HEK293 (cell line): Measurements from ENCODE around the gene ENO2.

Experiments
- CTCF ChIA-PET: fragments of 350-600 bp; formaldehyde crosslinking; extraction: SDS; loops from one replicate; lab custom pipeline; 2021; ENCODE audit warnings: antibody characterized with exemption; lab: Yijun Ruan, JAX
- POLR2A ChIA-PET: fragments of 300-600 bp; formaldehyde crosslinking; extraction: SDS; loops from one replicate; lab custom pipeline; 2020; ENCODE audit warnings: antibody characterized with exemption, inconsistent platforms; lab: Yijun Ruan, JAX
- H3K27ac ChIP-seq: fragments of 200-500 bp; sonication (Bioruptor generic); 2 replicates; pipeline ENCODE4 v1.5.1; 2014; ENCODE audit warnings: low read depth, low read length, control low read depth, inconsistent platforms; ENCODE audit errors: extremely low read depth
- H3K36me3 ChIP-seq, 2 experiments: fragments of 200-500 bp in 1 of 2; sonication (Bioruptor generic) in 1 of 2; 1 replicate in 1 of 2; 2 replicates in 1 of 2; pipeline ENCODE4 v1.5.1; 2014 to 2017; ENCODE audit warnings: inconsistent platforms in 2 of 2, low read length in 2 of 2; ENCODE audit not compliant: control insufficient read depth in 2 of 2, insufficient read depth in 1 of 2
- H3K4me1 ChIP-seq: fragments of 200-500 bp; sonication (Bioruptor generic); 2 replicates; pipeline ENCODE4 v1.5.1; 2014; ENCODE audit warnings: mild to moderate bottlenecking, low read length, inconsistent platforms; ENCODE audit not compliant: control insufficient read depth, insufficient read depth
- H3K4me3 ChIP-seq: 2 replicates; pipeline ENCODE4 v1.5.1; 2011; ENCODE audit warnings: low read depth, mild to moderate bottlenecking, control low read depth, low read length, moderate library complexity
- H3K9me3 ChIP-seq: fragments of 200-500 bp; sonication (Bioruptor generic); 2 replicates; pipeline ENCODE4 v1.5.1; 2014; ENCODE audit warnings: low read depth, low read length, inconsistent platforms; ENCODE audit not compliant: control insufficient read depth, insufficient read depth
- KLF1 ChIP-seq: fragments of 450-650 bp; formaldehyde crosslinking; IDR thresholded peaks from 2 replicates; pipeline ENCODE4 v1.5.1; 2016; ENCODE audit warnings: missing biosample characterization, missing genetic modification characterization
- KLF10 ChIP-seq: fragments of 450-650 bp; IDR thresholded peaks from 2 replicates; pipeline ENCODE4 v1.5.1; 2018; ENCODE audit warnings: missing biosample characterization, mild to moderate bottlenecking, missing genetic modification characterization
- KLF9 ChIP-seq: fragments of 450-650 bp; formaldehyde crosslinking; IDR thresholded peaks from 2 replicates; pipeline ENCODE4 v1.5.1; 2016; ENCODE audit warnings: missing biosample characterization, missing genetic modification characterization, low read depth
- OSR2 ChIP-seq: fragments of 450-650 bp; formaldehyde crosslinking; IDR thresholded peaks from 2 replicates; pipeline ENCODE4 v1.5.1; 2016; ENCODE audit warnings: missing biosample characterization, missing genetic modification characterization
- SCRT2 ChIP-seq: fragments of 450-650 bp; formaldehyde crosslinking; IDR thresholded peaks from 2 replicates; pipeline ENCODE4 v1.5.1; 2016; ENCODE audit warnings: missing biosample characterization, missing genetic modification characterization
- ZBTB8A ChIP-seq: fragments of 450-650 bp; formaldehyde crosslinking; IDR thresholded peaks from 2 replicates; pipeline ENCODE4 v1.5.1; 2016; ENCODE audit warnings: missing biosample characterization, missing genetic modification characterization
- ZEB2 ChIP-seq: fragments of 450-650 bp; formaldehyde crosslinking; IDR thresholded peaks from 2 replicates; pipeline ENCODE4 v1.5.1; 2016; ENCODE audit warnings: missing biosample characterization, missing genetic modification characterization
- ZNF311 ChIP-seq: fragments of 450-650 bp; formaldehyde crosslinking; IDR thresholded peaks from 2 replicates; pipeline ENCODE4 v1.5.1; 2017; ENCODE audit warnings: missing biosample characterization, missing genetic modification characterization, borderline replicate concordance
- ZNF394 ChIP-seq: fragments of 450-650 bp; formaldehyde crosslinking; IDR thresholded peaks from 2 replicates; pipeline ENCODE4 v1.5.1; 2016; ENCODE audit warnings: missing biosample characterization, missing genetic modification characterization, mild to moderate bottlenecking, moderate library complexity, borderline replicate concordance
- ZSCAN16 ChIP-seq: fragments of 450-650 bp; formaldehyde crosslinking; IDR thresholded peaks from 2 replicates; pipeline ENCODE4 v1.5.1; 2016; ENCODE audit warnings: missing biosample characterization, missing genetic modification characterization
- TF ChIP-seq, protein P1 (sequence below): fragments of 450-650 bp; formaldehyde crosslinking; IDR thresholded peaks from 2 replicates; pipeline ENCODE4 v1.5.1; 2016; ENCODE audit warnings: missing biosample characterization, missing genetic modification characterization
- TF ChIP-seq, protein P2 (sequence below): fragments of 450-650 bp; formaldehyde crosslinking; IDR thresholded peaks from 2 replicates; pipeline ENCODE4 v1.5.1; 2016; ENCODE audit warnings: missing biosample characterization, missing genetic modification characterization, borderline replicate concordance
- TF ChIP-seq, protein P3 (sequence below): fragments of 450-650 bp; formaldehyde crosslinking; IDR thresholded peaks from 2 replicates; pipeline ENCODE4 v1.5.1; 2016; ENCODE audit warnings: missing biosample characterization, missing genetic modification characterization
- TF ChIP-seq, protein P4 (sequence below): fragments of 450-650 bp; IDR thresholded peaks from 2 replicates; pipeline ENCODE4 v1.5.1; 2018; ENCODE audit warnings: missing biosample characterization, missing genetic modification characterization
- TF ChIP-seq, protein P5 (sequence below): fragments of 450-650 bp; formaldehyde crosslinking; IDR thresholded peaks from 2 replicates; pipeline ENCODE4 v1.5.1; 2016; ENCODE audit warnings: missing biosample characterization, missing genetic modification characterization

ENO2 gene

DNA sequence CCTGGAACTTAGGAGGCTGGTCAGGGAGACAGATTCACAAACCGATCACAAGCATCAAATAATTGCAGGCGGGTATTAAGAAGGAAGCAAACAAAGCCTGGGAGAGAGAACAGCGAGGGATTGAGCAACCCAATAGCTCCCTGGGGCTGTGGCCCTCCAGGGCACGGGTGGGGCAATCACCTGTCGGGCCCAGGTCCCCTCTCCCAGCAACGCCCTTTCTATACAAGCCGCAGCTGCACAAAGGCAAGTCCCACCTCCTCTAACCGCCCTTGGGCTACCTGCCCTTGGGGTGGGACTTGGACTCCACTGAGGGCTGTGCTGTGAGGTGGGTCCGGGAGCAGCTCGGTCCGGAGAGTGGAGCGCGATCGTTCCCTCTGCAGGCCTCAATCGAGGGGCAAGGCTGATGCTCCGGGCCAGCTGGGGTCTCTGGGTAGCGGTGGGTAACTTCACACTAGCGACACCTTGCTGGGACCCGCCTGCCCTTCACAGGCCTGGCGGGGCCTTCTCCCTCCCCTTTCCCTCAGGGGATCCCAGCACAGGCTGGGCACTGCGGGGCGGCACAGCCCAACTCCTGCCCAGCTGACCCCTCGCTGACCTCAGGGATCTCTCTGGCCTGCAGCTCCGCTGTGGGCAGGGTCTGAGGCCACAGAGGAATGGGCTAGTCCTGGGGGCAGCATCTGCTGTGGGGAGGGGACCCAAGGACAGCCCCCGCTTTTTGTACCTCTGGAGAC lies 48.1 kb downstream of the ENO2 start (continued):
- TF ChIP-seq ZSCAN16 (tag by site-specific recombination) (no peak), ZNF394 (tag by site-specific recombination) (no peak), ZNF311 (tag by site-specific recombination) (no peak), ZBTB8A (tag by site-specific recombination) (peak; percentile 46), KLF1 (tag by site-specific recombination) (peak; percentile 87), KLF10 (tag by site-specific recombination) (no peak), SCRT2 (tag by site-specific recombination) (peak; percentile 73), KLF9 (tag by site-specific recombination) (no peak)
- TF ChIP-seq, protein P1, sequence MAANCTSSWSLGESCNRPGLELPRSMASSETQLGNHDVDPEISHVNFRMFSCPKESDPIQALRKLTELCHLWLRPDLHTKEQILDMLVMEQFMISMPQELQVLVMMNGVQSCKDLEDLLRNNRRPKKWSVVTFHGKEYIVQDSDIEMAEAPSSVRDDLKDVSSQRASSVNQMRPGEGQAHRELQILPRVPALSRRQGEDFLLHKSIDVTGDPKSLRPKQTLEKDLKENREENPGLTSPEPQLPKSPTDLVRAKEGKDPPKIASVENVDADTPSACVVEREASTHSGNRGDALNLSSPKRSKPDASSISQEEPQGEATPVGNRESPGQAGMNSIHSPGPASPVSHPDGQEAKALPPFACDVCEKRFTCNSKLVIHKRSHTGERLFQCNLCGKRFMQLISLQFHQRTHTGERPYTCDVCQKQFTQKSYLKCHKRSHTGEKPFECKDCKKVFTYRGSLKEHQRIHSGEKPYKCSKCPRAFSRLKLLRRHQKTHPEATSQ: 0 out of 2 replicates have a peak, but pooled peaks have one; percentile 4
- TF ChIP-seq, protein P2, sequence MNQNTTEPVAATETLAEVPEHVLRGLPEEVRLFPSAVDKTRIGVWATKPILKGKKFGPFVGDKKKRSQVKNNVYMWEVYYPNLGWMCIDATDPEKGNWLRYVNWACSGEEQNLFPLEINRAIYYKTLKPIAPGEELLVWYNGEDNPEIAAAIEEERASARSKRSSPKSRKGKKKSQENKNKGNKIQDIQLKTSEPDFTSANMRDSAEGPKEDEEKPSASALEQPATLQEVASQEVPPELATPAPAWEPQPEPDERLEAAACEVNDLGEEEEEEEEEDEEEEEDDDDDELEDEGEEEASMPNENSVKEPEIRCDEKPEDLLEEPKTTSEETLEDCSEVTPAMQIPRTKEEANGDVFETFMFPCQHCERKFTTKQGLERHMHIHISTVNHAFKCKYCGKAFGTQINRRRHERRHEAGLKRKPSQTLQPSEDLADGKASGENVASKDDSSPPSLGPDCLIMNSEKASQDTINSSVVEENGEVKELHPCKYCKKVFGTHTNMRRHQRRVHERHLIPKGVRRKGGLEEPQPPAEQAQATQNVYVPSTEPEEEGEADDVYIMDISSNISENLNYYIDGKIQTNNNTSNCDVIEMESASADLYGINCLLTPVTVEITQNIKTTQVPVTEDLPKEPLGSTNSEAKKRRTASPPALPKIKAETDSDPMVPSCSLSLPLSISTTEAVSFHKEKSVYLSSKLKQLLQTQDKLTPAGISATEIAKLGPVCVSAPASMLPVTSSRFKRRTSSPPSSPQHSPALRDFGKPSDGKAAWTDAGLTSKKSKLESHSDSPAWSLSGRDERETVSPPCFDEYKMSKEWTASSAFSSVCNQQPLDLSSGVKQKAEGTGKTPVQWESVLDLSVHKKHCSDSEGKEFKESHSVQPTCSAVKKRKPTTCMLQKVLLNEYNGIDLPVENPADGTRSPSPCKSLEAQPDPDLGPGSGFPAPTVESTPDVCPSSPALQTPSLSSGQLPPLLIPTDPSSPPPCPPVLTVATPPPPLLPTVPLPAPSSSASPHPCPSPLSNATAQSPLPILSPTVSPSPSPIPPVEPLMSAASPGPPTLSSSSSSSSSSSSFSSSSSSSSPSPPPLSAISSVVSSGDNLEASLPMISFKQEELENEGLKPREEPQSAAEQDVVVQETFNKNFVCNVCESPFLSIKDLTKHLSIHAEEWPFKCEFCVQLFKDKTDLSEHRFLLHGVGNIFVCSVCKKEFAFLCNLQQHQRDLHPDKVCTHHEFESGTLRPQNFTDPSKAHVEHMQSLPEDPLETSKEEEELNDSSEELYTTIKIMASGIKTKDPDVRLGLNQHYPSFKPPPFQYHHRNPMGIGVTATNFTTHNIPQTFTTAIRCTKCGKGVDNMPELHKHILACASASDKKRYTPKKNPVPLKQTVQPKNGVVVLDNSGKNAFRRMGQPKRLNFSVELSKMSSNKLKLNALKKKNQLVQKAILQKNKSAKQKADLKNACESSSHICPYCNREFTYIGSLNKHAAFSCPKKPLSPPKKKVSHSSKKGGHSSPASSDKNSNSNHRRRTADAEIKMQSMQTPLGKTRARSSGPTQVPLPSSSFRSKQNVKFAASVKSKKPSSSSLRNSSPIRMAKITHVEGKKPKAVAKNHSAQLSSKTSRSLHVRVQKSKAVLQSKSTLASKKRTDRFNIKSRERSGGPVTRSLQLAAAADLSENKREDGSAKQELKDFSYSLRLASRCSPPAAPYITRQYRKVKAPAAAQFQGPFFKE (tag by site-specific recombination): no peak
- TF ChIP-seq, protein P3, sequence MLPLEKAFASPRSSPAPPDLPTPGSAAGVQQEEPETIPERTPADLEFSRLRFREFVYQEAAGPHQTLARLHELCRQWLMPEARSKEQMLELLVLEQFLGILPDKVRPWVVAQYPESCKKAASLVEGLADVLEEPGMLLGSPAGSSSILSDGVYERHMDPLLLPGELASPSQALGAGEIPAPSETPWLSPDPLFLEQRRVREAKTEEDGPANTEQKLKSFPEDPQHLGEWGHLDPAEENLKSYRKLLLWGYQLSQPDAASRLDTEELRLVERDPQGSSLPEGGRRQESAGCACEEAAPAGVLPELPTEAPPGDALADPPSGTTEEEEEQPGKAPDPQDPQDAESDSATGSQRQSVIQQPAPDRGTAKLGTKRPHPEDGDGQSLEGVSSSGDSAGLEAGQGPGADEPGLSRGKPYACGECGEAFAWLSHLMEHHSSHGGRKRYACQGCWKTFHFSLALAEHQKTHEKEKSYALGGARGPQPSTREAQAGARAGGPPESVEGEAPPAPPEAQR: no peak
- TF ChIP-seq, protein P4, sequence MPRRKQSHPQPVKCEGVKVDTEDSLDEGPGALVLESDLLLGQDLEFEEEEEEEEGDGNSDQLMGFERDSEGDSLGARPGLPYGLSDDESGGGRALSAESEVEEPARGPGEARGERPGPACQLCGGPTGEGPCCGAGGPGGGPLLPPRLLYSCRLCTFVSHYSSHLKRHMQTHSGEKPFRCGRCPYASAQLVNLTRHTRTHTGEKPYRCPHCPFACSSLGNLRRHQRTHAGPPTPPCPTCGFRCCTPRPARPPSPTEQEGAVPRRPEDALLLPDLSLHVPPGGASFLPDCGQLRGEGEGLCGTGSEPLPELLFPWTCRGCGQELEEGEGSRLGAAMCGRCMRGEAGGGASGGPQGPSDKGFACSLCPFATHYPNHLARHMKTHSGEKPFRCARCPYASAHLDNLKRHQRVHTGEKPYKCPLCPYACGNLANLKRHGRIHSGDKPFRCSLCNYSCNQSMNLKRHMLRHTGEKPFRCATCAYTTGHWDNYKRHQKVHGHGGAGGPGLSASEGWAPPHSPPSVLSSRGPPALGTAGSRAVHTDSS (tag by site-specific recombination): no peak

DNA sequence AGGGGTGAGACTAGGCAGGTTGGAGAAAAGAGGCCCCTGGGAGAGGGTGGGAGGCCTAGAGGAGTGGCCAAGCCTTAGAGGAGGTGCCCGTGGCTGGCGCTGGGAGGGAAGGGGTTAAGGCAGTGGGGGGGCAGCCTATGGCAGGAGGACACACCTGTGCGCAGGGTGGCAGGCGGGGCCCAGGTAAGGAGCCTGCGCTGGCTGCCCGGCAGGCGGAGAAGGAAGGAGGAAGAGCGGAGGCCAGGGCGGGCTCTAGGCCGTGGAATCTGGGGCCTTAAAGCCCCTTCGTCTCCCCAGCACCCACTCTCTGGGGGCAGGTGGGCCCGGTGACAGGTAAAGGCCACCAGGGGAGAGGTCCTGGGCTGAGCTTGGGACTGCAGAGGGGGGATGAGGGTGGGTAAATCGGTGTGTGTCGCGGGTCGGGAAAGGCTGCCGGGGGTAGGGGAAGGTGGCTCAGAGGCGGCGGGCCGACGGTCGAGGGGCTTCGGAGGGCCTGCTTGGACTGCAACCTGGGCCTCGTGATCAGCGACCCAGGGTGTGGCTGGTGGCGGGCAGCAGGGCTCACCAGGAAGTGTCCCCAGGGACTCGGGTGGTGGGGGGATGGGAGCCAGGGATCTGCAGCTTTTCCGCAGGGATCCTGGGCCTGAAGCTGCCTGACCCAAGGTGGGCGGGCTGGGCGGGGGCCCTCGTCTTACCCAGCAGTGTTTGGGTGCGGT lies 48.8 kb downstream of the ENO2 start:
- H3K27ac ChIP-seq: 0 out of 2 replicates have a peak overlapping the region, but pooled peaks have one; percentile 45
- ChIA-PET POLR2A (interaction anchor here (1.0 to 4.1 kb wide), 5 partner anchors 18 to 111 kb away, joined by 3 to 67 read pairs (median 9); partner anchors contain the start of genes C12orf57, CDCA3, RNU7-1 and SPSB2), CTCF (interaction anchor here (0.5 to 7.7 kb wide), 11 partner anchors 8 to 344 kb away, joined by 3 to 138 read pairs (median 4); partner anchors contain the start of genes C12orf57, C1RL, LPCAT3 and RNU7-1)
- TF ChIP-seq ZEB2 (tag by site-specific recombination) (peak; percentile 18; the same call in 1 of the 2 replicates), OSR2 (tag by site-specific recombination) (no peak)
- TF ChIP-seq, protein P5, sequence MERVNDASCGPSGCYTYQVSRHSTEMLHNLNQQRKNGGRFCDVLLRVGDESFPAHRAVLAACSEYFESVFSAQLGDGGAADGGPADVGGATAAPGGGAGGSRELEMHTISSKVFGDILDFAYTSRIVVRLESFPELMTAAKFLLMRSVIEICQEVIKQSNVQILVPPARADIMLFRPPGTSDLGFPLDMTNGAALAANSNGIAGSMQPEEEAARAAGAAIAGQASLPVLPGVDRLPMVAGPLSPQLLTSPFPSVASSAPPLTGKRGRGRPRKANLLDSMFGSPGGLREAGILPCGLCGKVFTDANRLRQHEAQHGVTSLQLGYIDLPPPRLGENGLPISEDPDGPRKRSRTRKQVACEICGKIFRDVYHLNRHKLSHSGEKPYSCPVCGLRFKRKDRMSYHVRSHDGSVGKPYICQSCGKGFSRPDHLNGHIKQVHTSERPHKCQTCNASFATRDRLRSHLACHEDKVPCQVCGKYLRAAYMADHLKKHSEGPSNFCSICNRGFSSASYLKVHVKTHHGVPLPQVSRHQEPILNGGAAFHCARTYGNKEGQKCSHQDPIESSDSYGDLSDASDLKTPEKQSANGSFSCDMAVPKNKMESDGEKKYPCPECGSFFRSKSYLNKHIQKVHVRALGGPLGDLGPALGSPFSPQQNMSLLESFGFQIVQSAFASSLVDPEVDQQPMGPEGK: 0 out of 2 replicates have a peak, but pooled peaks have one; percentile 8
- H3K9me3 ChIP-seq: no peaks in the 10 kb centered on the region
- peaks cover 2% of the 10 kb centered on the region; the same call in 1 of the 2 replicates for H3K4me1 ChIP-seq
- H3K36me3 ChIP-seq: peaks cover 8 to 43% of the 10 kb centered on the region in 2 experiments
- no peak overlapping the region for H3K4me3 ChIP-seq
